TTC549 (cell line): ENCODE results near the gene EXOG.

ENCODE experiments used
- FAIRE-seq: peaks from 2 replicates; lab custom pipeline; 2012; peaks lifted over from hg19 to GRCh38; lab: Jason Lieb, UNC

EXOG gene

GRCh38 chr3:38474928-38475605 lies 21.1 kb upstream of the EXOG start:
- no peak for FAIRE-seq

GRCh38 chr3:38475716-38476115 lies 20.4 kb upstream of the EXOG start:
- FAIRE-seq: no peak

GRCh38 chr3:38476157-38476756 lies 19.9 kb upstream of the EXOG start:
- no peak for FAIRE-seq

GRCh38 chr3:38477057-38477820 lies 18.9 kb upstream of the EXOG start:
- FAIRE-seq: no peak

GRCh38 chr3:38477839-38478450 lies 18.2 kb upstream of the EXOG start:
- FAIRE-seq: no peak

- no peak for FAIRE-seq
Measured at GRCh38 chr3:38478901-38479300, 17.2 kb upstream of the EXOG start.

- FAIRE-seq: no peak
Measured at GRCh38 chr3:38479431-38480092, 16.6 kb upstream of the EXOG start.

GRCh38 chr3:38480093-38480445 lies 16.1 kb upstream of the EXOG start:
- no peak for FAIRE-seq

- no peak for FAIRE-seq
Measured at GRCh38 chr3:38480930-38481329, 15.2 kb upstream of the EXOG start.

- FAIRE-seq: no peak
Measured at GRCh38 chr3:38482951-38483350, 13.2 kb upstream of the EXOG start.

GRCh38 chr3:38487323-38487722 lies 8.8 kb upstream of the EXOG start:
- FAIRE-seq: no peak

- FAIRE-seq: no peak
Measured at GRCh38 chr3:38488949-38489348, 7.2 kb upstream of the EXOG start.

- FAIRE-seq: no peak
Measured at GRCh38 chr3:38489766-38490165, 6.4 kb upstream of the EXOG start.

- no peak for FAIRE-seq
Measured at GRCh38 chr3:38490281-38491030, 5.7 kb upstream of the EXOG start.

GRCh38 chr3:38491215-38491614 lies 4.9 kb upstream of the EXOG start:
- no peak for FAIRE-seq

GRCh38 chr3:38493031-38493430 lies 3.1 kb upstream of the EXOG start:
- no peak for FAIRE-seq

GRCh38 chr3:38497031-38497430 lies 891 bp downstream of the EXOG start:
- FAIRE-seq: no peak

- FAIRE-seq: no peak
Measured at GRCh38 chr3:38500688-38501417, 4.7 kb downstream of the EXOG start.

GRCh38 chr3:38507120-38507519 lies 11.0 kb downstream of the EXOG start:
- FAIRE-seq: no peak

- FAIRE-seq: no peak
Measured at GRCh38 chr3:38509732-38510131, 13.6 kb downstream of the EXOG start.

GRCh38 chr3:38510631-38511030 lies 14.5 kb downstream of the EXOG start:
- FAIRE-seq: no peak
